K562 (cell line): ENCODE results near the gene TBC1D7. TPM values are rescaled to one million over a fixed set of nuclear protein-coding genes. Genes with fewer than 3 reads are reported as not detected.

Source experiments
- ATAC-seq: fragments of 200-7000 bp; cut with Tn5 transposase; 3 replicates; pipeline ENCODE4 v1.9.1; 2020; ENCODE audit warnings: moderate library complexity
- BruUV-seq: library from RNA; stranded (reverse); fragments of 400-500 nt; replicated peaks from 2 replicates; lab custom pipeline; 2021; lab: Mats Ljungman, UMichigan
- CTCF ChIA-PET: fragments of 300-600 bp; formaldehyde crosslinking; extraction: SDS; loops from one replicate; lab custom pipeline; 2021; ENCODE audit warnings: low intra/inter-chr PET ratio; lab: Yijun Ruan, JAX
- POLR2A ChIA-PET: fragments of 300-600, 350-650 bp; sonication (Branson Sonifier 250); formaldehyde crosslinking; extraction: SDS; loops from one replicate; lab custom pipeline; 2021; ENCODE audit warnings: antibody characterized with exemption, inconsistent platforms; lab: Yijun Ruan, JAX
- DNase-seq, 4 experiments: peaks; one replicate each; pipeline versions ENCODE4 v3.0.0 to v3.0.0-alpha.2; 2011 to 2018; ENCODE audit warnings: low spot score in 3 of 4, mixed read lengths in 3 of 4; ENCODE audit errors: extremely low read depth in 1 of 4
- FAIRE-seq: peaks from 2 replicates; lab custom pipeline; 2011; peaks lifted over from hg19 to GRCh38; lab: Jason Lieb, UNC
- H2AFZ ChIP-seq: 2 replicates; pipeline ENCODE4 v1.6.0; 2011; ENCODE audit warnings: low read depth, low read length, control low read depth, inconsistent platforms
- H3K27ac ChIP-seq: fragments of 200-600 bp; 3 replicates; pipeline ENCODE4 v1.8.0; 2011; ENCODE audit warnings: low read depth, mild to moderate bottlenecking, control low read depth, inconsistent platforms, low read length, moderate library complexity, mixed read lengths; ENCODE audit errors: extremely low read depth
- H3K27me3 ChIP-seq, 2 experiments: fragments of 300-600 bp in 1 of 2; 2 replicates in 1 of 2; 3 replicates in 1 of 2; pipeline versions ENCODE4 v1.6.0 to v1.8.0; 2011; ENCODE audit warnings: inconsistent platforms in 2 of 2, low read length in 2 of 2, mild to moderate bottlenecking in 1 of 2, mixed read lengths in 1 of 2, moderate library complexity in 1 of 2; ENCODE audit not compliant: control insufficient read depth in 2 of 2, insufficient read depth in 2 of 2
- H3K36me3 ChIP-seq: fragments of 300-600 bp; 3 replicates; pipeline ENCODE4 v1.8.0; 2011; ENCODE audit warnings: mild to moderate bottlenecking, low read length, inconsistent platforms; ENCODE audit not compliant: control insufficient read depth, insufficient read depth
- H3K4me1 ChIP-seq, 2 experiments: fragments of 200-600 bp in 1 of 2; replicated peaks in 1 of 2; 2 replicates in 1 of 2; 3 replicates in 1 of 2; pipeline versions ENCODE4 v1.5.1 to v1.8.0; 2011; ENCODE audit warnings: inconsistent platforms in 2 of 2, low read length in 2 of 2, mild to moderate bottlenecking in 1 of 2, mixed read lengths in 1 of 2, moderate library complexity in 1 of 2; ENCODE audit not compliant: control insufficient read depth in 2 of 2, insufficient read depth in 2 of 2
- H3K4me2 ChIP-seq: 2 replicates; pipeline ENCODE4 v1.6.1; 2011; ENCODE audit warnings: low read length, control low read depth, inconsistent platforms, mixed read lengths; ENCODE audit not compliant: insufficient read depth
- H3K4me3 ChIP-seq: fragments of 200-600 bp; sonication (generic), shearing (Covaris generic); 2 replicates; pipeline ENCODE4 v1.5.1; 2016; ENCODE audit warnings: control low read depth, inconsistent platforms
- H3K79me2 ChIP-seq: fragments of 200-600 bp; 3 replicates; pipeline ENCODE4 v1.8.0; 2011; ENCODE audit warnings: low read length, inconsistent platforms; ENCODE audit not compliant: control insufficient read depth, insufficient read depth
- H3K9ac ChIP-seq, 2 experiments: 2 replicates each; pipeline versions ENCODE4 v1.6.0 to v1.6.1; 2011; ENCODE audit warnings: low read depth in 2 of 2, low read length in 2 of 2, control low read depth in 1 of 2, inconsistent platforms in 1 of 2, mild to moderate bottlenecking in 1 of 2, mixed read lengths in 1 of 2; ENCODE audit not compliant: insufficient read depth in 1 of 2
- H3K9me1 ChIP-seq: one replicate; pipeline ENCODE4 v1.6.0; 2011; ENCODE audit warnings: inconsistent platforms, mild to moderate bottlenecking, low read length, moderate library complexity; ENCODE audit not compliant: control insufficient read depth, insufficient read depth
- H3K9me3 ChIP-seq: replicated peaks from 2 replicates; pipeline ENCODE4 v1.5.1; 2011; ENCODE audit warnings: low read depth, low read length, inconsistent platforms; ENCODE audit not compliant: control insufficient read depth, insufficient read depth
- H4K20me1 ChIP-seq: replicated peaks from 2 replicates; pipeline ENCODE4 v1.6.1; 2011; ENCODE audit warnings: low read length, inconsistent platforms, mixed read lengths; ENCODE audit not compliant: control insufficient read depth, insufficient read depth
- C11orf30 ChIP-seq: fragments of 450-650 bp; IDR thresholded peaks from 2 replicates; pipeline ENCODE4 v1.6.1; 2016; ENCODE audit warnings: low read depth, mild to moderate bottlenecking
- EWSR1 ChIP-seq: fragments of 450-650 bp; IDR thresholded peaks from 2 replicates; pipeline ENCODE4 v1.6.1; 2018; ENCODE audit warnings: borderline replicate concordance, mild to moderate bottlenecking, low read depth, moderate library complexity; ENCODE audit not compliant: partially characterized antibody
- MAFF ChIP-seq: IDR thresholded peaks from 2 replicates; pipeline ENCODE4 v1.6.1; 2012; ENCODE audit warnings: low read length, improper control_type of control experiment
- MAFK ChIP-seq: IDR thresholded peaks from 2 replicates; pipeline ENCODE4 v1.6.1; 2011; ENCODE audit warnings: low read length, improper control_type of control experiment
- NCOA6 ChIP-seq: fragments of 450-650 bp; IDR thresholded peaks from 2 replicates; pipeline ENCODE4 v1.6.1; 2017; ENCODE audit warnings: mild to moderate bottlenecking
- ZHX1 ChIP-seq: fragments of 150-350 bp; conservative IDR thresholded peaks from 2 replicates; pipeline ENCODE4 v1.6.1; 2014; ENCODE audit warnings: low read length
- ZNF316 ChIP-seq: fragments of 450-650 bp; IDR thresholded peaks from 2 replicates; pipeline ENCODE4 v1.6.1; 2016
- WGBS: fragments of 100-300 bp; shearing (Covaris generic); methylation state at CpG from one replicate; pipeline ENCODE4 v1.1.6; 2016; ENCODE audit warnings: low coverage, mixed read lengths; ENCODE audit not compliant: insufficient coverage; ENCODE audit errors: missing lambda C conversion rate; 5-methylcytosine and 5-hydroxymethylcytosine counted together
- in situ Hi-C: fragments of 300-500 bp; cut with MboI; formaldehyde crosslinking; loops from 4 replicates; pipeline ENCODE4 v1.15.0; 2018; ENCODE audit warnings: inconsistent platforms, mixed read lengths
- intact Hi-C: fragments of 100-400 bp; cut with micrococcal nuclease; formaldehyde crosslinking; loops from 2 replicates; pipeline ENCODE4 v1.14.2; 2022
- polyA plus RNA-seq, 8 experiments: library from polyadenylated mRNA; depleted of rRNA in 4 of 8; stranded (reverse) in 5 of 8; unstranded in 3 of 8; fragments of >200 nt; fragmentation: Nextera tagmentation in 2 of 8; fragmentation: Illumina TruSeq in 1 of 8; extraction: Ambion mirVana in 2 of 8; extraction: Trizol in 1 of 8; gene quantifications; 2 replicates each; pipeline versions ENCODE4 v1.2.1 to v1.2.3, GENCODE V29; 2011 to 2014; ENCODE audit warnings: inconsistent platforms in 1 of 8, missing spikeins in 1 of 8
- total RNA-seq, 7 experiments: library from RNA; depleted of rRNA in 6 of 7; stranded (reverse); fragments of >200 nt in 6 of 7; fragmentation: Illumina TruSeq in 2 of 7; extraction: Trizol in 2 of 7; gene quantifications; 2 replicates each; pipeline versions ENCODE4 v1.2.1 to v1.2.3, GENCODE V29; 2011 to 2021; ENCODE audit warnings: low replicate concordance in 1 of 7

The TBC1D7 gene
- total and polyA plus RNA-seq, 9 of the 15 experiments (the other 6 are each of a cell fraction or from before 2014, with no cell fraction given), result 49.4 to 107 (median 61.1) TPM

GRCh38 chr6:13342414-13343019 is 14.2 kb upstream of the TBC1D7 start:
- CTCF ChIA-PET, result interaction anchor here (0.6 kb wide), 1 partner anchor 35 kb away, joined by 3 read pairs; no protein-coding TSS in a partner anchor
- no peaks in the 10 kb centered on the region for H3K36me3 ChIP-seq
- intact Hi-C loops, result no loop called here
- H4K20me1 ChIP-seq, result no peaks in the 10 kb centered on the region
- peaks cover 0 to 4% of the 10 kb centered on the region in 2 experiments; a peak in 1 of 5 replicates for H3K27me3 ChIP-seq
- H3K4me2 ChIP-seq, result no peak overlapping the region
- no peaks in the 10 kb centered on the region for H3K9me1 ChIP-seq
- no peak overlapping the region for H3K27ac ChIP-seq
- 31% methylated on average over 5 of the region's 5 CpGs for WGBS
- H3K4me1 ChIP-seq, result no peaks in the 10 kb centered on the region; a peak in 1 of 5 replicates
- DNase-seq (no peak), ATAC-seq (no peak), FAIRE-seq (no peak)
- no peak overlapping the region for H2AFZ ChIP-seq
- BruUV-seq, result no TSS peak
- in situ Hi-C loops, result no loop called here
- TF ChIP-seq MAFK (peak; percentile 49; the same call in 1 of the 2 replicates), ZHX1 (no peak), ZNF316 (peak; percentile 70), MAFF (peak; percentile 45; the same call in 1 of the 2 replicates), NCOA6 (no peak), EWSR1 (no peak), C11orf30 (peak; percentile 65; the same call in 1 of the 2 replicates)
- no peak overlapping the region for H3K4me3 ChIP-seq
- POLR2A ChIA-PET, result interaction anchor here (0.5 to 1.1 kb wide), 3 partner anchors 14 to 273 kb away, joined by 3 read pairs; partner anchors contain the start of genes NOL7 and TBC1D7
- H3K9me3 ChIP-seq, result no peaks in the 10 kb centered on the region
- no peak overlapping the region for H3K9ac ChIP-seq
- H3K79me2 ChIP-seq, result no peaks in the 10 kb centered on the region
